GM21529 (cell line): ENCODE data around the gene GNAI3.
"Not testable (repeated sequence)": the region's sequence is repeated elsewhere in the genome, so short reads cannot be mapped to it uniquely, and the experiment has no call there.

Source experiments
- ATAC-seq: cut with Tn5 transposase; IDR thresholded peaks from one replicate; pipeline ENCODE4 v1.9.1; 2021; ENCODE audit not compliant: unreplicated experiment

Gene GNAI3

GRCh38 chr1:109657970-109658369 lies 109.6 kb downstream of the GNAI3 start:
- ATAC-seq: no peak

GRCh38 chr1:109658533-109659042 lies 110.2 kb downstream of the GNAI3 start:
- ATAC-seq: no peak

DNA sequence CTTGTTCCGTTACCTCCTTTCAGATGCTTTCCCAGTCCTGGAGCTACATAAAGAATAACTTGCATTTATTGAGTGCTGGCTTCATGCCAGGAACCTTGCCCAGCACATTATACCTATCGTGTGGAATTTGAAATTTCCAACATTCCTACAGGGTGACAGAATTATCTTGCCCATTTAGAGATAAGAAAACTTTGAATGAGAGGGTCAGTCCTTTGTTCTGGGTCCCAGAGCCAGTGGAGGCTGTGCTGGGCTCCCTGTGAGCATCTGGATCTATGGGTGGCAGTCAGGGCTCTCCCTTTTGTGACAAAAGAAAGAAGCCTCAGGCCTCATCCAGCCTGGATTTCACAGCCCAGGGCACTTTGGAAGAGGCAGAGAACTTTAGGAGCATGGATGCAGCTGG lies 110.7 kb downstream of the GNAI3 start:
- no peak for ATAC-seq

DNA sequence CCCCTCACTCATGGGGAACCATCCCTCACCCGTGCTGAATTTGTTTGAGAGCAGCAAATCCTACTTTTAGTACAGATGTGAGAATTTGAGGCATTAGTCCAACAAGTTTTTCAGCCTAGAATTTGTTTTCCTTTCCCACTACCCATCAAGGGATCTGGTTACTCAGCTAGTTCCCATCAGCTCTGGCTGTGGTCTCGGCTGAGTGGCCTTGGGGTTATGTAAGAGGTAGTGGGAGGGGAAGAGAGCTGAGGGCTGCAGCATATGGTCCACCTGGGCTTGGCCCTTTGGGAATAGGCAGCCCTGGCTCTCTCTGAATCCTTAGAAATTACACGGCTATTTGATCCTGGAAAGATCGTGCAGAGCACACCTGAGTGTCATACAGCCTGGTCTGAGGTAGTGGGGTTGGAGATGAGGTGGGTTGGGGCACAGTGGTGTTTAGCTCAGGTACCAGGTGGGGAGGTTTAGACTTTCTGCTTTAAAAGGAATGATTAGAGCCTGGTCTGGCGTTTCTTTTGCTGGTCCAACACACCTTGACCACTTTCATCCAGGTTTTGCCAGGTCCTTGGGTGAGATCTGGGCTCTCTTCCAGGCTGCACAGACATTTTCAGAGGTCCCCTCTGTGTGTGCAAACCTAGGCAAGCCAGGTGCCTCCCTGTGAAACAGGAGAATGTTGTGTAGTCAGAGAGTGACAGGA lies 111.7 kb downstream of the GNAI3 start:
- no peak for ATAC-seq

GRCh38 chr1:109660691-109661026 lies 112.2 kb downstream of the GNAI3 start:
- not testable (repeated sequence) for ATAC-seq

DNA sequence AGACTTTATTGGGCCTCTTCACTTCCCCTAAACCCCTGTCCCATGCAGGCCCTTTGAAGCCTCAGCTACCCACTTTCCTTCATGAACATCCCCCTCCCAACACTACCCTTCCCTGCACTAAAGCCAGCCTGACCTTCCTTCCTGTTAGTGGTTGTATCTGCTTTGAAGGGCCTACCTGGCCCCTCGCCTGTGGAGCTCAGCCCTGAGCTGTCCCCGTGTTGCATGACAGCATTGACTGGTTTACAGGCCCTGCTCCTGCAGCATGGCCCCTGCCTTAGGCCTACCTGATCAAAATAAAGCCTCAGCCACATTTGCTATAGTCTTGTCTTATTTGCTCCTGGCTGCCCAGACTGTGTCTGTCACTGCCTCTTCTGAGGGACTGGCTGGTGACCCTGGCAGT lies 113.0 kb downstream of the GNAI3 start:
- ATAC-seq: no peak

DNA sequence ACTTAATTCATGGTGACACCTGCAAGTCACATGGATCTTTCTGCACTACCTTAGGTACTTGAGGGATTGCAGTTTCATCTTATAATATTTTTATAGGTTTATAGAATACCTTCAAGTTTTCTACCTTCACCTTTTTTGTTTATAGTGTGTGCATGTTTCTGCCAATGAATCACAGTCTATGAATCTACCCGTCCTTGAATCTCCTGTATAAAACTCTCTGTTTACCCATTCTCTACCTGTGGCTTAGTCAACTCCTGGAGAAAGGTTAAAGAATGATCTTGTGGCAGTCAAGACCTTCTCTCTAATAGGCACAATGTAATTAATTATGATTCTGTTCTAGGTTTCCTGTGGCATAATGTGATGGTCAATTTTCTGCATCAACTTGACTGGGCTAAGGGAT lies 116.3 kb downstream of the GNAI3 start:
- ATAC-seq: no peak

DNA sequence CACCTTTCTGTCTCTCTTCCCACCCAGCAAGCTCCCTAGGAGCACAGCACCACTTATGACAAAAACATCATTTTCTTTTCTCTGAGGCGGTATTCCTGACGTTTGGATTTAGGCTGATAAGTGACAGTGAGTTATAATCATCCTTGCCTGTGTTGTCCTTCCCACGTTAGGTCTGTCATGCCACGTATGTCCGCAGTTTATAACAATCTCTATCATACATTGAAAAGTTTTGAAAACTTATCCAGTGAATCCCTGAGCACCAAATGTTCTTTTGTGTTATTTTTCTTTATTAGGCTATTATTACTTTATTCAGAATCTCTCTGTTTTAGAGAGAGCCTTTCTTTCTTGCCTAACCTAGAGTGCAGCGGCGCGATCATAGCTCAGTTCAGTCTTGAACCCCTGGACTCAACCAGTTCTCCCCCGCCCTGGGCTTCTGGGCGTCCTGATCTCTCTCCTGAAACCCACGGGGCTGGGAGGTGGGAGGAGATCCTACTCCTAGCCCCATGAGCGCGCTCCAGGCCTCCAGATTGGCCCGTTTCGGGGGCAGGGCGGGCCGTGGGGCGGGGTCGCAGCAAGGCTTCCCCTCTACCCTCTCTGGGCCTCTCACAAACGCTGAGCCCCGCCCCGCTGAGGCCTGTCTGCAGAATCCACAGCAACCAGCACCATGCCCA lies 119.2 kb downstream of the GNAI3 start, which contains the start of gene GSTM2:
TSS of gene GSTM2 (plus strand) at position 606 of the 671 bp plus-strand sequence. CDS start at position 665, 59 bp downstream.
- ATAC-seq: peak; percentile 94
